ENCODE results near the gene SIN3A.

- TF ChIP-seq CTCF (IDR thresholded peaks at IDR 0.05; ENCODE audit: low read depth, low read length, poor library complexity, severe bottlenecking), result no peak
- no peak for TF ChIP-seq EZH2phosphoT487 (IDR thresholded peaks at IDR 0.05; ENCODE audit: borderline replicate concordance, low read length)
Observed at GRCh38 chr15:75327491-75327890, 124.0 kb downstream of the SIN3A start.
